IPS DF 19.7 (cell line): ENCODE measurements around the gene ODAD3.

Source experiments
- DNase-seq: peaks from one replicate; pipeline ENCODE4 v3.0.0-alpha.2; 2013; ENCODE audit warnings: low read depth, low spot score

ODAD3 gene

GRCh38 chr19:11375143-11375948 is 59.6 kb downstream of the ODAD3 start:
- no peak for DNase-seq

- peak; percentile 99 for DNase-seq
Observed at GRCh38 chr19:11374433-11375142, 60.3 kb downstream of the ODAD3 start, which contains the start of gene SWSAP1. Gene SWSAP1, plus strand, starts transcription at chr19:11374666. Its CDS starts 15 bp downstream, at chr19:11374681.

DNA sequence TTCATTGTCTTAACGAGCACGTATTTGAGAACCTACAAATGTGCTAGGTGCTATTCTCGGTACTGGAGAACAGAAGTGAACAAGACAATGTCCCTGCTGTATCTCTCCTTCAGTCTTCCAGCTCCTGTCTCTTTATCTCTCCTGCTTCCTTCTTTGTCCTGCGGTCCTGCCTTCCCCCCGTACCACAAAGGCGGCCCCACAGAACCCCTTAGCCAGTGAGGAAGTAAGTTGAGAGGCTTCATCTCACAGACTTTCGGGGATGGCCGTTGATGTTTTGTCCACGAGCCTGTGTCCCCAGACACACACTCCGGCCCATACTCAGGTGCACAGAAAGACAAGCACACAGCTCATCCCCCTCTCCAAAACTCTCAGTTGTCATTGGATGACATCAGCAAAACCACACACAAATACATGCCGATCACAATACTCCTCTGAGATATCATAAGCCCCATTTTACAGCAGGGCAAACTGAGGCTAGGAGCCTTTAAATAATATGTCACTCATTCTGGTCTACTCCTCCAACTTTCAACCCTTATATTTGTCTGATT is 61.0 kb downstream of the ODAD3 start:
- no peak for DNase-seq

DNA sequence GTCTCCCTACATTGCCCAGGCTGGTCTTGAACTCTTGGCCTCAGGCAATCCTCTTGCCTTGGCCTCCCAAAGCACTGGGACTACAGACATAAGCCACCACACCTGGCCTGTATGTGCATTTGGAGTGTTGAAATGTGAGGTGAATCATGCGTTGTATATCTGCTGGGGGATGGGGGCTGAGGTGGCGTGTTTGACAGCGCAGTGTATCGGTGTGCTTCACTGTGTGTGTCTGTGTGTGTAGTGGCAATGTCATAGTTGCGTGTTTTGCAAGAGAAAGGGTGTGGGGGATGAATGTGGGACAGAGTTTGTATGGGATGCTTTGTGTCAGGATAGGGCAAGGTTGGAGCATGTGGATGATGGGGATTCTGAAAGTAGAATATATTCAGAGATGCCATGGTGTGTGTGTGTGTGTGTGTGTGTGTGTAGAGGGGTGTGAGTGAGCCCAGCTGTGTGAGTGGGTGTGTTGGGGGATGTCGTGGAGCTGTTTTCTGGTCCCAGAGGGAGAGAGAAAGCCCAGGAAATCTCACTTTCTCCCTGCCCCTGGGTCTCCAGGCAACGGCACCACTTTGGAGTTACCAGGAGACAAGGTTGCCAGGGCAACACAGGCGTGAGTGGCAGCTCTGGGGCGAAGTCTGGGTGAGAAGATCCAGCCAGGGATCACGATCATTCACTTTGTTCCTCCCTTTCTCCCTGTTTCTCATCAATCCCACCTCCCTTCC is 61.6 kb downstream of the ODAD3 start:
- no peak for DNase-seq

GRCh38 chr19:11370744-11371143 is 64.2 kb downstream of the ODAD3 start:
- no peak for DNase-seq
